ENCODE results near the gene USP34.

DNA sequence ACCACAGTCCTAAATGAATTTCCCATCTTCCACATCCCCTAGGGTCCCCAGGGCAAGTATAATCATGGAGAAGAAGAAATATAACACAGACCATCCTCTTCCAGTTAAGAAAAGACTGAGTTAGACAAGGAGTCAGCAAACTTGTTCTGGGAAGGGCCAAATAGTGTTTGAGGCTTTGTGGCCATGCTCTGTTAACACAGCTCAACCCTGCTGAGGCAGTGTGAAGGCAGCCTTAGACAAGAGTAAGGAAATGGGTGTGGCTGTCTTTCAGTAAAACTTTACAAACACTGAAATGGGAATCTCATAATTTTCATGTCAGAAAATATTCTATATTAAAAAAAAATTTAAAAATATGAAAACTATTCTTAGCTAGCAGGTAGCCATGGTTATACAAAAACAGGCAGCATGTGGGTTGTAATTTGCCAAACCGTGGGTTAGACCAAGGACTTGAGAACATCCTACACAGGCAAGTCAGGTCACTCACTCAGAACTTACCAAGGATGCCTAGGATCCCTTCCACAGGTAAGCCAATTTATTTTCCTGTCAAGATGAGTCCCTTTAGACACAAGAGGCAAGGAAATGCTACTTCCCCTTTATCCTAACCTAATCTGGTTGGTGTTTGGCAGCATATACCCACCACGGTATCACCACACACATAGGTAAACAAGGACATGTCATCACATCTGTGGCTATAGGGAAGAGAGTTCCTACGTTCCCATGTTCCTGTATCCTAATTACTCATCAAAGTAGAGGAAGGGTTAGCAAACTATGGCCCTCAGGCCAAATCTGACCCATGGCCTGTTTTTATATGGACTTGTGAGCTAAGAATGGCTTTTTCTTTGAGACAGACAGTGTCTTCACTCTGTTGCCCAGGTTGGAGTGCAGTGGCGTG, 277.0 kb downstream of the USP34 start:
- TF ChIP-seq, protein P1, sequence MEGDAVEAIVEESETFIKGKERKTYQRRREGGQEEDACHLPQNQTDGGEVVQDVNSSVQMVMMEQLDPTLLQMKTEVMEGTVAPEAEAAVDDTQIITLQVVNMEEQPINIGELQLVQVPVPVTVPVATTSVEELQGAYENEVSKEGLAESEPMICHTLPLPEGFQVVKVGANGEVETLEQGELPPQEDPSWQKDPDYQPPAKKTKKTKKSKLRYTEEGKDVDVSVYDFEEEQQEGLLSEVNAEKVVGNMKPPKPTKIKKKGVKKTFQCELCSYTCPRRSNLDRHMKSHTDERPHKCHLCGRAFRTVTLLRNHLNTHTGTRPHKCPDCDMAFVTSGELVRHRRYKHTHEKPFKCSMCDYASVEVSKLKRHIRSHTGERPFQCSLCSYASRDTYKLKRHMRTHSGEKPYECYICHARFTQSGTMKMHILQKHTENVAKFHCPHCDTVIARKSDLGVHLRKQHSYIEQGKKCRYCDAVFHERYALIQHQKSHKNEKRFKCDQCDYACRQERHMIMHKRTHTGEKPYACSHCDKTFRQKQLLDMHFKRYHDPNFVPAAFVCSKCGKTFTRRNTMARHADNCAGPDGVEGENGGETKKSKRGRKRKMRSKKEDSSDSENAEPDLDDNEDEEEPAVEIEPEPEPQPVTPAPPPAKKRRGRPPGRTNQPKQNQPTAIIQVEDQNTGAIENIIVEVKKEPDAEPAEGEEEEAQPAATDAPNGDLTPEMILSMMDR (IDR thresholded peaks at IDR 0.05; ENCODE audit: poor library complexity): no peak
- TF ChIP-seq EZH2phosphoT487 (IDR thresholded peaks at IDR 0.05; ENCODE audit: low read depth, severe bottlenecking, unreplicated experiment): no peak

All from hepatocyte (in vitro differentiated cells).